IMR-90 (cell line): ENCODE data around the gene OTOG. TPM values are rescaled to one million over a fixed set of nuclear protein-coding genes. Genes with fewer than 3 reads are reported as not detected.

Source experiments
- ATAC-seq: fragments of 200-7000 bp; cut with Tn5 transposase; 2 replicates; pipeline ENCODE4 v1.9.1; 2020; ENCODE audit warnings: low read depth, mild to moderate bottlenecking, moderate library complexity
- BruUV-seq: library from RNA; stranded (reverse); fragments of 400-500 nt; replicated peaks from 2 replicates; lab custom pipeline; 2021; lab: Mats Ljungman, UMichigan
- CTCF ChIA-PET: fragments of 300-600 bp; formaldehyde crosslinking; extraction: SDS; loops from one replicate; lab custom pipeline; 2021; ENCODE audit warnings: antibody characterized with exemption; lab: Yijun Ruan, JAX
- POLR2A ChIA-PET: fragments of 300-600 bp; sonication (Branson Sonifier 250); formaldehyde crosslinking; loops from one replicate; lab custom pipeline; 2022; ENCODE audit warnings: antibody characterized with exemption; ENCODE audit not compliant: unreplicated experiment; lab: Charles Lee
- DNase-seq: peaks from one replicate; pipeline ENCODE4 v3.0.0; 2013
- H2AFZ ChIP-seq: replicated peaks from 2 replicates; pipeline ENCODE3; 2013; ENCODE audit warnings: low read length, mild to moderate bottlenecking; ENCODE audit not compliant: poor library complexity
- H2AK5ac ChIP-seq: 2 replicates; pipeline ENCODE4 v1.6.1; 2013; ENCODE audit warnings: low read depth, low read length, inconsistent platforms
- H2AK9ac ChIP-seq: replicated peaks from 2 replicates; pipeline ENCODE3; 2013; ENCODE audit warnings: mild to moderate bottlenecking, low read depth, low read length, moderate library complexity; ENCODE audit not compliant: poor library complexity
- H2BK120ac ChIP-seq: 2 replicates; pipeline ENCODE4 v1.6.1; 2013; ENCODE audit warnings: low read depth, low read length, inconsistent platforms
- H2BK15ac ChIP-seq: 3 replicates; pipeline ENCODE4 v1.6.1; 2013; ENCODE audit warnings: low read depth, low read length, inconsistent platforms
- H2BK20ac ChIP-seq: 2 replicates; pipeline ENCODE4 v1.6.1; 2013; ENCODE audit warnings: low read depth, mild to moderate bottlenecking, inconsistent platforms, low read length, moderate library complexity
- H2BK5ac ChIP-seq: 2 replicates; pipeline ENCODE4 v1.6.1; 2013; ENCODE audit warnings: mild to moderate bottlenecking, low read depth, low read length, inconsistent platforms; ENCODE audit not compliant: poor library complexity, severe bottlenecking
- H3K14ac ChIP-seq: replicated peaks from 2 replicates; pipeline ENCODE4 v1.6.1; 2013; ENCODE audit warnings: low read depth, low read length, inconsistent platforms
- H3K18ac ChIP-seq: 2 replicates; pipeline ENCODE4 v1.6.1; 2013; ENCODE audit warnings: low read depth, low read length, control low read depth
- H3K23ac ChIP-seq: 2 replicates; pipeline ENCODE4 v1.6.1; 2013; ENCODE audit warnings: low read depth, low read length, inconsistent platforms
- H3K27ac ChIP-seq: 2 replicates; pipeline ENCODE4 v1.5.1; 2013; ENCODE audit warnings: mild to moderate bottlenecking, control low read depth, low read length; ENCODE audit not compliant: insufficient read depth
- H3K27me3 ChIP-seq: 2 replicates; pipeline ENCODE4 v1.6.1; 2013; ENCODE audit warnings: low read length; ENCODE audit not compliant: control insufficient read depth, insufficient read depth
- H3K36me3 ChIP-seq: 2 replicates; pipeline ENCODE4 v1.6.1; 2013; ENCODE audit warnings: low read length, mixed read lengths; ENCODE audit not compliant: control insufficient read depth, insufficient read depth
- H3K4ac ChIP-seq: 2 replicates; pipeline ENCODE4 v1.6.1; 2013; ENCODE audit warnings: low read depth, low read length, inconsistent platforms
- H3K4me1 ChIP-seq: 2 replicates; pipeline ENCODE4 v1.6.1; 2013; ENCODE audit warnings: low read length, mixed read lengths; ENCODE audit not compliant: control insufficient read depth, insufficient read depth
- H3K4me2 ChIP-seq: 2 replicates; pipeline ENCODE4 v1.6.1; 2013; ENCODE audit warnings: low read depth, mild to moderate bottlenecking, control low read depth, low read length, moderate library complexity
- H3K4me3 ChIP-seq: 2 replicates; pipeline ENCODE4 v1.5.1; 2013; ENCODE audit warnings: low read depth, mild to moderate bottlenecking, control low read depth, low read length, moderate library complexity; ENCODE audit not compliant: insufficient read depth
- H3K56ac ChIP-seq: 2 replicates; pipeline ENCODE4 v1.6.1; 2013; ENCODE audit warnings: low read length, inconsistent platforms; ENCODE audit not compliant: insufficient read depth; ENCODE audit errors: extremely low read depth
- H3K79me1 ChIP-seq, 2 experiments: 2 replicates each; pipeline ENCODE4 v1.6.1; 2013; ENCODE audit warnings: low read length in 2 of 2, inconsistent platforms in 1 of 2, low read depth in 1 of 2
- H3K9ac ChIP-seq: 2 replicates; pipeline ENCODE4 v1.6.1; 2013; ENCODE audit warnings: low read depth, low read length, control low read depth
- H3K9me1 ChIP-seq: 2 replicates; pipeline ENCODE4 v1.6.1; 2013; ENCODE audit warnings: low read length, inconsistent platforms; ENCODE audit not compliant: insufficient read depth
- H3K9me3 ChIP-seq: 2 replicates; pipeline ENCODE4 v1.6.1; 2013; ENCODE audit warnings: low read length; ENCODE audit not compliant: control insufficient read depth, insufficient read depth
- H4K20me1 ChIP-seq: 2 replicates; pipeline ENCODE4 v1.6.1; 2013; ENCODE audit warnings: low read length, inconsistent platforms; ENCODE audit not compliant: insufficient read depth
- H4K5ac ChIP-seq: 2 replicates; pipeline ENCODE4 v1.6.1; 2013; ENCODE audit warnings: mild to moderate bottlenecking, low read depth, low read length, control low read depth
- H4K8ac ChIP-seq, 2 experiments: 2 replicates each; pipeline ENCODE4 v1.6.1; 2013; ENCODE audit warnings: low read depth in 2 of 2, low read length in 2 of 2, control low read depth in 1 of 2, inconsistent platforms in 1 of 2
- H4K91ac ChIP-seq: 2 replicates; pipeline ENCODE4 v1.6.1; 2013; ENCODE audit warnings: low read depth, low read length, inconsistent platforms; ENCODE audit not compliant: insufficient read depth
- BHLHE40 ChIP-seq: fragments of 150-350 bp; IDR thresholded peaks from 2 replicates; pipeline ENCODE4 v1.6.1; 2016; ENCODE audit warnings: mild to moderate bottlenecking, low read depth, low read length
- CEBPB ChIP-seq: IDR thresholded peaks from 2 replicates; pipeline ENCODE4 v1.6.1; 2012; ENCODE audit warnings: low read depth, low read length, improper control_type of control experiment
- CHD1 ChIP-seq: IDR thresholded peaks from 2 replicates; pipeline ENCODE4 v1.6.1; 2012; ENCODE audit warnings: low read depth, low read length, improper control_type of control experiment
- CTCF ChIP-seq: conservative IDR thresholded peaks from 2 replicates; pipeline ENCODE4 v1.5.1; 2012; ENCODE audit warnings: mild to moderate bottlenecking, low read depth, low read length, improper control_type of control experiment
- ELK1 ChIP-seq: fragments of 150-350 bp; IDR thresholded peaks from 2 replicates; pipeline ENCODE4 v1.6.1; 2016; ENCODE audit warnings: low read depth, mild to moderate bottlenecking, low read length, moderate library complexity, borderline replicate concordance
- FOS ChIP-seq: fragments of 150-350 bp; IDR thresholded peaks from 2 replicates; pipeline ENCODE4 v1.6.1; 2016; ENCODE audit warnings: low read depth, low read length
- MAFK ChIP-seq: IDR thresholded peaks from 2 replicates; pipeline ENCODE4 v1.6.1; 2012; ENCODE audit warnings: low read depth, low read length, improper control_type of control experiment
- MAZ ChIP-seq: IDR thresholded peaks from 2 replicates; pipeline ENCODE4 v1.6.1; 2012; ENCODE audit warnings: low read depth, mild to moderate bottlenecking, low read length, improper control_type of control experiment, moderate library complexity, borderline replicate concordance
- MXI1 ChIP-seq: IDR thresholded peaks from 2 replicates; pipeline ENCODE4 v1.6.1; 2012; ENCODE audit warnings: low read depth, mild to moderate bottlenecking, low read length, moderate library complexity, borderline replicate concordance
- NFE2L2 ChIP-seq: fragments of 150-350 bp; IDR thresholded peaks from 2 replicates; pipeline ENCODE4 v1.6.1; 2016; ENCODE audit warnings: low read depth, mild to moderate bottlenecking, low read length
- POLR2A ChIP-seq: IDR thresholded peaks from 2 replicates; pipeline ENCODE4 v1.6.1; 2012; ENCODE audit warnings: mild to moderate bottlenecking, low read depth, low read length
- RAD21 ChIP-seq: IDR thresholded peaks from 2 replicates; pipeline ENCODE4 v1.6.1; 2012; ENCODE audit warnings: low read length, improper control_type of control experiment
- RCOR1 ChIP-seq: IDR thresholded peaks from 2 replicates; pipeline ENCODE4 v1.6.1; 2012; ENCODE audit warnings: mild to moderate bottlenecking, low read length, improper control_type of control experiment; ENCODE audit not compliant: insufficient replicate concordance
- RFX5 ChIP-seq: IDR thresholded peaks from 2 replicates; pipeline ENCODE4 v1.8.0; 2012; ENCODE audit warnings: low read depth, mild to moderate bottlenecking, low read length, moderate library complexity
- SMC3 ChIP-seq: fragments of 150-350 bp; IDR thresholded peaks from 2 replicates; pipeline ENCODE4 v1.6.1; 2016; ENCODE audit warnings: low read depth, mild to moderate bottlenecking, antibody characterized with exemption, low read length, moderate library complexity
- USF2 ChIP-seq: fragments of 150-350 bp; IDR thresholded peaks from 2 replicates; pipeline ENCODE4 v1.6.1; 2017; ENCODE audit warnings: mild to moderate bottlenecking, antibody characterized with exemption, low read length, low read depth
- WGBS, 2 experiments: methylation state at CpG; one replicate each; pipeline versions ENCODE4 v1.1.5 to v1.1.7; 2013; ENCODE audit warnings: missing lambda C conversion rate in 2 of 2; ENCODE audit not compliant: insufficient read length in 1 of 2; ENCODE audit errors: extremely low coverage in 2 of 2; 5-methylcytosine and 5-hydroxymethylcytosine counted together
- dilution Hi-C: fragments of 300-500 bp; cut with HindIII; formaldehyde crosslinking; loops from one replicate; pipeline ENCODE4 v1.14.3; 2018; ENCODE audit warnings: low sequenced_read_pairs; ENCODE audit not compliant: unreplicated experiment
- in situ Hi-C: fragments of 300-500 bp; cut with MboI; formaldehyde crosslinking; loops from 3 replicates; pipeline ENCODE4 v1.14.3; 2019; ENCODE audit warnings: low sequenced_read_pairs, inconsistent platforms, mixed read lengths
- intact Hi-C: fragments of 100-400 bp; cut with micrococcal nuclease; formaldehyde crosslinking; loops from 2 replicates; pipeline ENCODE4 v1.10.0; 2022
- polyA plus RNA-seq, 3 experiments: library from polyadenylated mRNA; depleted of rRNA; stranded (reverse); fragments of >200 nt; gene quantifications; 2 replicates each; pipeline ENCODE4 v1.2.3, GENCODE V29; 2012; ENCODE audit warnings: low replicate concordance in 1 of 3
- total RNA-seq: library from RNA; depleted of rRNA; stranded (reverse); fragments of >200 nt; gene quantifications from 2 replicates; pipeline ENCODE4 v1.2.3, GENCODE V29; 2012

Gene OTOG
- total and polyA plus RNA-seq, 2 of the 4 experiments (the other 2 are of a cell fraction) = not detected

GRCh38 chr11:17543574-17544180 is 3.4 kb upstream of the OTOG start:
- intact Hi-C loops (no loop called here), in situ Hi-C loops (no loop called here), dilution Hi-C loops (no loop called here)
- no peak overlapping the region for H3K14ac ChIP-seq
- ChIA-PET POLR2A (no interaction called here), CTCF (no interaction called here)
- no peak overlapping the region for H2BK20ac ChIP-seq
- no peak overlapping the region for H4K8ac ChIP-seq
- no peak overlapping the region for H3K56ac ChIP-seq
- no peak overlapping the region for H3K4me3 ChIP-seq
- no peak overlapping the region for H4K5ac ChIP-seq
- DNase-seq (no peak), ATAC-seq (no peak)
- BruUV-seq = no TSS peak
- H2AFZ ChIP-seq = no peak overlapping the region
- H3K27ac ChIP-seq = no peak overlapping the region
- H2AK9ac ChIP-seq = no peak overlapping the region
- no peak overlapping the region for H2BK120ac ChIP-seq
- no peaks in the 10 kb centered on the region for H3K4me1 ChIP-seq
- no peak overlapping the region for H3K4ac ChIP-seq
- no peak overlapping the region for H3K4me2 ChIP-seq
- no peaks in the 10 kb centered on the region for H3K9me1 ChIP-seq
- no peaks in the 10 kb centered on the region for H3K79me1 ChIP-seq
- no peak overlapping the region for H3K23ac ChIP-seq
- no peaks in the 10 kb centered on the region for H4K20me1 ChIP-seq
- H4K91ac ChIP-seq = no peak overlapping the region
- TF ChIP-seq SMC3 (no peak), NFE2L2 (no peak), USF2 (no peak), CEBPB (no peak), RFX5 (no peak), ELK1 (no peak), MAFK (no peak), BHLHE40 (no peak), POLR2A (no peak), FOS (no peak), RCOR1 (no peak), RAD21 (no peak), MAZ (no peak), MXI1 (no peak), CHD1 (no peak), CTCF (no peak)
- no peak overlapping the region for H2AK5ac ChIP-seq
- peaks cover 18% of the 10 kb centered on the region for H3K27me3 ChIP-seq
- 39% methylated on average over 6 of the region's 17 CpGs; no CpG with 5 or more reads in 1 of the 2 experiments for WGBS, 2 experiments
- H3K18ac ChIP-seq = no peak overlapping the region
- H3K9me3 ChIP-seq = no peaks in the 10 kb centered on the region
- no peaks in the 10 kb centered on the region for H3K36me3 ChIP-seq
- no peak overlapping the region for H2BK5ac ChIP-seq
- no peak overlapping the region for H3K9ac ChIP-seq
- no peak overlapping the region for H2BK15ac ChIP-seq
